K562 (cell line): Measurements from ENCODE around the gene STAM2. TPM values are rescaled to one million over a fixed set of nuclear protein-coding genes. Genes with fewer than 3 reads are reported as not detected.

Experiments used
- ASH1L ChIP-seq: fragments of 450-650 bp; IDR thresholded peaks from 2 replicates; pipeline ENCODE4 v1.6.1; 2018; ENCODE audit warnings: borderline replicate concordance, mild to moderate bottlenecking, low read depth; ENCODE audit not compliant: partially characterized antibody
- ATF1 ChIP-seq, 2 experiments: fragments of 450-650 bp in 1 of 2; IDR thresholded peaks; 2 replicates each; pipeline ENCODE4 v1.6.1; 2016; ENCODE audit warnings: missing compliant biosample characterization in 1 of 2, missing genetic modification characterization in 1 of 2
- CBX8 ChIP-seq: fragments of 200-600 bp; sonication (generic); IDR thresholded peaks from 2 replicates; pipeline ENCODE4 v1.6.1; 2012; ENCODE audit warnings: borderline replicate concordance, mixed run types, low read depth, mild to moderate bottlenecking, moderate library complexity, mixed read lengths, low read length, control low read depth, inconsistent platforms; ENCODE audit not compliant: poor library complexity, severe bottlenecking; ENCODE audit errors: extremely low read depth
- CXXC5 ChIP-seq: fragments of 250-450 bp; sonication (Bioruptor Pico); IDR thresholded peaks from 2 replicates; pipeline ENCODE4 v1.8.0; 2022; ENCODE audit warnings: inconsistent platforms, mild to moderate bottlenecking, moderate library complexity
- KAT7 ChIP-seq: sonication (generic); formaldehyde crosslinking; IDR thresholded peaks from 2 replicates; pipeline ENCODE4 v1.8.0; 2022; ENCODE audit warnings: missing genetic modification reagents, mild to moderate bottlenecking, borderline replicate concordance
- MLLT1 ChIP-seq, 2 experiments: fragments of 450-650 bp; IDR thresholded peaks; 2 replicates each; pipeline ENCODE4 v1.6.1; 2016
- NEUROD1 ChIP-seq: fragments of 150-350 bp; IDR thresholded peaks from 2 replicates; pipeline ENCODE4 v1.6.1; 2014; ENCODE audit warnings: borderline replicate concordance, low read length, low read depth; ENCODE audit not compliant: partially characterized antibody
- PHB ChIP-seq: fragments of 250-450 bp; sonication (Bioruptor Pico); IDR thresholded peaks from 2 replicates; pipeline ENCODE4 v1.5.0; 2021
- PHF21A ChIP-seq: fragments of 450-650 bp; IDR thresholded peaks from 2 replicates; pipeline ENCODE4 v1.6.1; 2017; ENCODE audit warnings: low read depth, borderline replicate concordance
- PPARD ChIP-seq: fragments of 250-450 bp; sonication (Bioruptor Pico); IDR thresholded peaks from 2 replicates; pipeline ENCODE4 v1.8.0; 2022; ENCODE audit warnings: inconsistent platforms, mild to moderate bottlenecking, moderate library complexity
- PURB ChIP-seq: sonication (generic); formaldehyde crosslinking; IDR thresholded peaks from 2 replicates; pipeline ENCODE4 v1.9.0; 2021; ENCODE audit warnings: low read depth, mild to moderate bottlenecking, missing genetic modification reagents
- SAFB2 ChIP-seq: fragments of 200-400 bp; formaldehyde crosslinking; IDR thresholded peaks from 2 replicates; pipeline ENCODE4 v1.6.1; 2018; ENCODE audit warnings: borderline replicate concordance, low read length, low read depth, moderate library complexity; ENCODE audit not compliant: severe bottlenecking
- WHSC1 ChIP-seq: IDR thresholded peaks from one replicate; pipeline ENCODE4 v1.6.1; 2012; ENCODE audit warnings: low read length, control low read depth, inconsistent platforms
- YBX1 ChIP-seq: fragments of 450-650 bp; IDR thresholded peaks from 2 replicates; pipeline ENCODE4 v1.7.1; 2016; ENCODE audit warnings: mild to moderate bottlenecking
- ZBTB5 ChIP-seq: fragments of 450-650 bp; IDR thresholded peaks from 2 replicates; pipeline ENCODE4 v1.6.1; 2017; ENCODE audit warnings: antibody characterized with exemption
- ZBTB9 ChIP-seq: fragments of 450-650 bp; formaldehyde crosslinking; IDR thresholded peaks from 2 replicates; pipeline ENCODE4 v1.4.0; 2020; ENCODE audit warnings: mild to moderate bottlenecking, moderate library complexity
- ZC3H11A ChIP-seq: IDR thresholded peaks from 2 replicates; pipeline ENCODE4 v1.6.1; 2012; ENCODE audit warnings: low read depth, low read length, improper control_type of control experiment
- ZFP1 ChIP-seq: fragments of 450-650 bp; formaldehyde crosslinking; IDR thresholded peaks from 2 replicates; pipeline ENCODE4 v1.4.0; 2020; ENCODE audit warnings: mild to moderate bottlenecking, mixed read lengths
- ZNF347 ChIP-seq: fragments of 450-650 bp; formaldehyde crosslinking; IDR thresholded peaks from 2 replicates; pipeline ENCODE4 v1.4.0; 2020; ENCODE audit warnings: low read depth, mild to moderate bottlenecking, moderate library complexity
- ZNF785 ChIP-seq: fragments of 250-450 bp; sonication (Bioruptor Pico); IDR thresholded peaks from 2 replicates; pipeline ENCODE4 v1.4.0; 2020; ENCODE audit warnings: mild to moderate bottlenecking
- ZZZ3 ChIP-seq: fragments of 450-650 bp; IDR thresholded peaks from 2 replicates; pipeline ENCODE4 v1.6.1; 2016; ENCODE audit warnings: antibody characterized with exemption, mild to moderate bottlenecking, moderate library complexity
- polyA plus RNA-seq, 8 experiments: library from polyadenylated mRNA; depleted of rRNA in 4 of 8; stranded (reverse) in 5 of 8; unstranded in 3 of 8; fragments of >200 nt; fragmentation: Nextera tagmentation in 2 of 8; fragmentation: Illumina TruSeq in 1 of 8; extraction: Ambion mirVana in 2 of 8; extraction: Trizol in 1 of 8; gene quantifications; 2 replicates each; pipeline versions ENCODE4 v1.2.1 to v1.2.3, GENCODE V29; 2011 to 2014; ENCODE audit warnings: inconsistent platforms in 1 of 8, missing spikeins in 1 of 8
- total RNA-seq, 7 experiments: library from RNA; depleted of rRNA in 6 of 7; stranded (reverse); fragments of >200 nt in 6 of 7; fragmentation: Illumina TruSeq in 2 of 7; extraction: Trizol in 2 of 7; gene quantifications; 2 replicates each; pipeline versions ENCODE4 v1.2.1 to v1.2.3, GENCODE V29; 2011 to 2021; ENCODE audit warnings: low replicate concordance in 1 of 7

Gene STAM2
- total and polyA plus RNA-seq, 9 of the 15 experiments (the other 6 are each of a cell fraction or from before 2014, with no cell fraction given): 4.5 to 13.9 (median 8.7) TPM

- 0 out of 2 replicates have a peak, but pooled peaks have one; percentile 72 for TF ChIP-seq ZBTB9 (CRISPR knock-in tag)
- no peak for TF ChIP-seq KAT7
- TF ChIP-seq PHF21A: 0 out of 2 replicates have a peak, but pooled peaks have one; percentile 31
- no peak; the same call in 1 of the 2 replicates for TF ChIP-seq ZZZ3
- no peak for TF ChIP-seq PHB (CRISPR knock-in tag)
- no peak for TF ChIP-seq ZC3H11A
- no peak for TF ChIP-seq PPARD
- TF ChIP-seq ATF1 (CRISPR knock-in tag; IDR thresholded peaks at IDR 0.05): no peak
- peak; percentile 86 for TF ChIP-seq ATF1 (tag; IDR thresholded peaks at IDR 0.05)
- no peak for TF ChIP-seq SAFB2
- no peak for TF ChIP-seq ZNF347 (CRISPR knock-in tag)
- TF ChIP-seq CXXC5 (CRISPR knock-in tag): peak; percentile 80
- no peak for TF ChIP-seq CBX8
- TF ChIP-seq MLLT1 (IDR thresholded peaks at IDR 0.05): 0 out of 4 replicates have a peak, but pooled peaks of 1 of the 2 experiments have one; percentile 8
- no peak for TF ChIP-seq ASH1L
- no peak for TF ChIP-seq ZFP1 (CRISPR knock-in tag)
- no peak for TF ChIP-seq YBX1
- TF ChIP-seq WHSC1: no peak
- no peak for TF ChIP-seq PURB (CRISPR knock-in tag)
- TF ChIP-seq ZNF785 (CRISPR knock-in tag): no peak
- peak; percentile 71 for TF ChIP-seq NEUROD1
- TF ChIP-seq ZBTB5: no peak
Observed at GRCh38 chr2:152175368-152176112, at the start of gene STAM2 (continued).
